ENCODE measurements around the gene TRIM7.

DNA sequence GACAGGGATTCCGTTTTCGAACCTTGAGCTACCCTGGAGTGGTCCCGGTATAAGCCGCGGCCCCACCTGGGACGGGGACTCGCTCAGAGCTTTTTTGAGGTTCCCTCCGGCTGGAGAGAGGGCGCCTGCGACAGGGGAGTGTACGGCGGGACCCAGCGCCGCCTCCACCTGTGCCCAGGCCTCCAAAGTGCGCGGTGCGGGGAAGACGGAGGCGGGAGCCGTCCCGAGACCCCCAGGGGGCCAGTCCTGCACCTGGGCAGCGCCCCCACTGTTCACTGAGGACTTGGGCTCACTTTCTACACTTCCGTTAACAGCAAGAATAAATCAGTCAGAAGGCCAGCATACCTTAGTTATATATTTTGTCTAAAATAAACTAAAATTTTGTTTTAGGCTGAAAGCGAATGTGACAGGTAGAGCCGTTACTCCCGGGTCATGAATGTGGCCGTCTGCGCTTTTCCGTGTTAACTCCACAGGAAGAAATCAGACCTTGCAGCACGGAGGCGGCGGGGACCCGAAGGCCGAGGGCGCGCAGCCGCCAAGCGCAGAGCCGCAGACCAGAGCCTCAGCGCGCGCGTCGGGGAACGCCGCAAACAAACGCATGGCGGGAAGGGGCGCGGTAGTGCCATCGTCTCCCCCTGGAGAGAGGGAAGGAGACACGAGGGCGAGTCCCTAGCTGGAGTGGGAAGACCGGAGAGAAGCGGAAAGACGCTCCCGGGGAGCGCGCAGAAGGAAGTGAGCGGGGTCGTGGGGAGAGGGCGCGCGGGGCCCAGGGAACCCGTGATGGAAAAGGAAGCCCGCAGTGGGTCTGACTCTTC lies 14.1 kb downstream of the TRIM7 start:
- no peak for TF ChIP-seq PTBP1 (IDR thresholded peaks at IDR 0.05; ENCODE audit: low read depth, low read length)
- no peak for TF ChIP-seq CEBPB (tag; IDR thresholded peaks at IDR 0.05)
- no peak for TF ChIP-seq ZNF121 (CRISPR knock-in tag; conservative IDR thresholded peaks at IDR 0.05)
- TF ChIP-seq CREM (IDR thresholded peaks at IDR 0.05; ENCODE audit: low read depth) = no peak
